Erythroblast (primary cell): ENCODE results near the gene RNF34.

Experiments
- GATA1 ChIP-seq: IDR thresholded peaks from 2 replicates; pipeline ENCODE4 v1.6.1; 2011; ENCODE audit warnings: low read depth, mild to moderate bottlenecking, control low read depth, low read length, moderate library complexity
- POLR2A ChIP-seq: IDR thresholded peaks from 2 replicates; pipeline ENCODE4 v1.6.1; 2011; ENCODE audit warnings: mild to moderate bottlenecking, low read length

GRCh38 chr12:121378736-121379135 lies 21.2 kb upstream of the RNF34 start:
- TF ChIP-seq POLR2A (no peak), GATA1 (no peak)
